ENCODE results near the gene PRDX2. TPM values are rescaled to one million over a fixed set of nuclear protein-coding genes. Genes with fewer than 3 reads are reported as not detected.
A peak's percentile ranks its signal among the peaks of the same experiment; 100 is the strongest.
"Not testable (repeated sequence)": the region's sequence is repeated elsewhere in the genome, so short reads cannot be mapped to it uniquely, and the experiment has no call there.

The PRDX2 gene
- total RNA-seq, 2 experiments from 2014 or later: 261 to 325 TPM

- Mint-ChIP-seq H3K27ac (no peak overlapping the region), H3K27me3 (no peaks in the 10 kb centered on the region)
Observed at GRCh38 chr19:12800466-12800770, 1.2 kb downstream of the PRDX2 start.

GRCh38 chr19:12799742-12800465 lies 1.7 kb downstream of the PRDX2 start:
- DNase-seq: no peak
- Mint-ChIP-seq H3K36me3 (ENCODE audit: low read depth) (peaks cover 18% of the 10 kb centered on the region), H3K9me3 (ENCODE audit: low read depth) (no peaks in the 10 kb centered on the region), H3K4me3 (peak overlapping the region; percentile 87), H3K4me1 (peaks cover 33% of the 10 kb centered on the region), H3K27ac (no peak overlapping the region), H3K27me3 (no peaks in the 10 kb centered on the region)
- intact Hi-C loops (cut with DNase I, micrococcal nuclease): loop anchor here (5.0 to 10.0 kb wide), 2 partner anchors 47 to 1725 kb away; partner anchors contain the start of gene TECR (in 1 of the 2)
- ChIA-PET POLR2A (interaction anchor here (0.7 kb wide), 1 partner anchor 22 kb away, joined by 6 read pairs; no protein-coding TSS in a partner anchor), CTCF (interaction anchor here (1.3 to 15.0 kb wide), 5 partner anchors 22 to 165 kb away, joined by 4 to 451 read pairs (median 5); partner anchors contain the start of gene HOOK2)
- no peak for ATAC-seq

More at GRCh38 chr19:12800466-12800770, 1.2 kb downstream of the PRDX2 start:
- peaks cover 31% of the 10 kb centered on the region for H3K4me1 Mint-ChIP-seq
- intact Hi-C loops (cut with DNase I, micrococcal nuclease): loop anchor here in 1 of 2 experiments (5.0 kb wide), 1 partner anchor 47 kb away; no protein-coding TSS in a partner anchor
- DNase-seq (no peak), ATAC-seq (no peak)
- H3K36me3 Mint-ChIP-seq (ENCODE audit: low read depth): peaks cover 18% of the 10 kb centered on the region
- POLR2A ChIA-PET: interaction anchor here (0.7 kb wide), 1 partner anchor 22 kb away, joined by 6 read pairs; no protein-coding TSS in a partner anchor
- H3K4me3 Mint-ChIP-seq: peak overlapping the region; percentile 87
- no peaks in the 10 kb centered on the region for H3K9me3 Mint-ChIP-seq (ENCODE audit: low read depth)
- CTCF ChIA-PET: interaction anchor here (0.7 to 15.0 kb wide), 5 partner anchors 23 to 165 kb away, joined by 4 to 451 read pairs (median 4); partner anchors contain the start of gene HOOK2

- intact Hi-C loops (cut with DNase I, micrococcal nuclease): loop anchor here in 1 of 2 experiments (10.0 kb wide), 1 partner anchor 1727 kb away; the partner anchor contains the start of gene TECR
- not testable (repeated sequence) for DNase-seq; ATAC-seq; H3K4me3 Mint-ChIP-seq; H3K27me3 Mint-ChIP-seq; H3K9me3 Mint-ChIP-seq (ENCODE audit: low read depth); H3K27ac Mint-ChIP-seq
- H3K4me1 Mint-ChIP-seq: peaks cover 41% of the 10 kb centered on the region
- CTCF ChIA-PET: interaction anchor here (0.6 to 15.0 kb wide), 3 partner anchors 16 to 34 kb away, joined by 3 to 451 read pairs (median 285); partner anchors contain the start of gene HOOK2
- POLR2A ChIA-PET: interaction anchor here (1.0 kb wide), 1 partner anchor 27 kb away, joined by 7 read pairs; no protein-coding TSS in a partner anchor
- H3K36me3 Mint-ChIP-seq (ENCODE audit: low read depth): peaks cover 28% of the 10 kb centered on the region
Observed at GRCh38 chr19:12797607-12798006, 4.0 kb downstream of the PRDX2 start.

- H3K27ac Mint-ChIP-seq: no peak overlapping the region
- ChIA-PET CTCF (interaction anchor here (1.5 to 15.0 kb wide), 4 partner anchors 20 to 74 kb away, joined by 11 to 451 read pairs (median 150); partner anchors contain the start of genes HOOK2 and TNPO2), POLR2A (interaction anchor here (1.0 kb wide), 1 partner anchor 26 kb away, joined by 7 read pairs; no protein-coding TSS in a partner anchor)
- H3K36me3 Mint-ChIP-seq (ENCODE audit: low read depth): peaks cover 31% of the 10 kb centered on the region
- H3K4me1 Mint-ChIP-seq: peaks cover 36% of the 10 kb centered on the region
- no peak for DNase-seq
- H3K27me3 Mint-ChIP-seq: no peaks in the 10 kb centered on the region
- intact Hi-C loops (cut with DNase I, micrococcal nuclease): loop anchor here in 1 of 2 experiments (10.0 kb wide), 1 partner anchor 1728 kb away; the partner anchor contains the start of gene TECR
- no peaks in the 10 kb centered on the region for H3K9me3 Mint-ChIP-seq (ENCODE audit: low read depth)
- ATAC-seq: no peak
- H3K4me3 Mint-ChIP-seq: no peak overlapping the region
Observed at GRCh38 chr19:12797141-12797587, 4.4 kb downstream of the PRDX2 start.

- Mint-ChIP-seq H3K27me3 (no peaks in the 10 kb centered on the region), H3K9me3 (ENCODE audit: low read depth) (no peaks in the 10 kb centered on the region), H3K4me3 (peak overlapping the region; percentile 63), H3K36me3 (ENCODE audit: low read depth) (peaks cover 35% of the 10 kb centered on the region), H3K4me1 (peaks cover 35% of the 10 kb centered on the region), H3K27ac (peak overlapping the region; percentile 84)
- POLR2A ChIA-PET: interaction anchor here (0.9 to 1.5 kb wide), 5 partner anchors 18 to 63 kb away, joined by 3 to 11 read pairs (median 5); no protein-coding TSS in a partner anchor
- CTCF ChIA-PET: interaction anchor here (0.6 to 15.0 kb wide), 29 partner anchors 9 to 376 kb away, joined by 3 to 451 read pairs (median 4); partner anchors contain the start of genes HOOK2, RNASEH2A and TNPO2
- DNase-seq: peak; percentile 87
- peak; percentile 14 for ATAC-seq
- intact Hi-C loops (cut with DNase I, micrococcal nuclease): loop anchor here (1.0 to 10.0 kb wide), 5 partner anchors 19 to 1728 kb away; partner anchors contain the start of gene TECR (in 1 of the 2)
Observed at GRCh38 chr19:12796146-12797071, 5.2 kb downstream of the PRDX2 start.

- intact Hi-C loops (cut with DNase I, micrococcal nuclease): loop anchor here (5.0 to 10.0 kb wide), 8 partner anchors 63 to 1833 kb away; partner anchors contain the start of genes ADGRE5 (in 1 of the 2), CALR (in 1 of the 2), IER2 (in 1 of the 2) and NACC1 (in 1 of the 2)
- ChIA-PET CTCF (interaction anchor here (0.7 to 15.0 kb wide), 17 partner anchors 8 to 266 kb away, joined by 3 to 451 read pairs (median 5); partner anchors contain the start of genes HOOK2 and RNASEH2A), POLR2A (interaction anchor here (0.6 to 1.6 kb wide), 7 partner anchors 17 to 181 kb away, joined by 3 to 11 read pairs (median 4); no protein-coding TSS in a partner anchor)
- Mint-ChIP-seq H3K36me3 (ENCODE audit: low read depth) (peaks cover 28% of the 10 kb centered on the region), H3K9me3 (ENCODE audit: low read depth) (no peaks in the 10 kb centered on the region), H3K27ac (peak overlapping the region; percentile 95), H3K4me1 (peaks cover 30% of the 10 kb centered on the region), H3K27me3 (no peaks in the 10 kb centered on the region), H3K4me3 (peak overlapping the region; percentile 92)
- ATAC-seq: no peak
- no peak for DNase-seq
Observed at GRCh38 chr19:12794971-12795381, 6.6 kb downstream of the PRDX2 start.

DNA sequence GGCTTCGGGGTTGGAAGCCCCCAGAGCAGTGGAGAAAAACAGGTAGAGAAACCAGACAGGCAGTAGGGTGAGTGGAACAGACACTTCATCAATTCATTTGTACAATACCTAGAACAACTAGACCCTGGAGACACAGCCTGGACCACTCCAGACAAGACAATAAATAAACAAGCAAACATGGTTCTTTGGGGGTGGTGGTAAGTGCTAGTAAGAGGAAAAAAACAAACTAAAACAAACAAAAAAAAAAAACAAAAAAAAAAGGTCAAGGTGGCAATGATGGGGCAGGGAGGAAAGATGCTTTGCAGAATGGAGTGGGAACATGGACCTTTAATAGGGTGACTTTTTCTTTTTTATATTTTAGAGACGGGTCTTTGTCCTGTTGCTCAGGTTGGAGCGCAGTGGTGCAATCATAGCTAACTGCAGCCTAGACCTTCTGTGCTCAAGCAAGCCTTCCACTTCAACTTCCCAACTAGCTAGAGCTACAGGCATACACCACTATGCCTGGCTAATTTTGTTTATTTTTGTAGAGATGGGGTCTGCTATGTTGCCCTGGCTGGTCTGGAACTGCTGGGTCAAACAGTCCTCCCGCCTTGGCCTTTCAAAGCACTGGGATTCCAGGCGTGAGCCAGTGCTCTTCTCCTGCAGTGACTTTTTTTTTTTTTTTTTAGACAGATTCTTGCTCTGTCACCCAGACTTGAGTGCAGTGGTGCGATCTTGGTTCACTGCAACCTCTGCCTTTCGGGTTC lies 7.2 kb downstream of the PRDX2 start:
- H3K27ac Mint-ChIP-seq: peak overlapping the region; percentile 95
- H3K4me1 Mint-ChIP-seq: peaks cover 27% of the 10 kb centered on the region
- H3K27me3 Mint-ChIP-seq: no peaks in the 10 kb centered on the region
- CTCF ChIA-PET: interaction anchor here (0.7 to 15.0 kb wide), 7 partner anchors 8 to 117 kb away, joined by 4 to 451 read pairs (median 6); partner anchors contain the start of gene HOOK2
- intact Hi-C loops (cut with DNase I, micrococcal nuclease): loop anchor here (5.0 to 10.0 kb wide), 8 partner anchors 62 to 1832 kb away; partner anchors contain the start of genes ADGRE5 (in 1 of the 2), CALR (in 1 of the 2), IER2 (in 1 of the 2) and NACC1 (in 1 of the 2)
- no peaks in the 10 kb centered on the region for H3K9me3 Mint-ChIP-seq (ENCODE audit: low read depth)
- peak overlapping the region; percentile 92 for H3K4me3 Mint-ChIP-seq
- ATAC-seq (no peak), DNase-seq (no peak)
- POLR2A ChIA-PET: interaction anchor here (0.6 to 1.6 kb wide), 5 partner anchors 17 to 181 kb away, joined by 3 to 11 read pairs (median 4); no protein-coding TSS in a partner anchor
- H3K36me3 Mint-ChIP-seq (ENCODE audit: low read depth): peaks cover 28% of the 10 kb centered on the region

DNA sequence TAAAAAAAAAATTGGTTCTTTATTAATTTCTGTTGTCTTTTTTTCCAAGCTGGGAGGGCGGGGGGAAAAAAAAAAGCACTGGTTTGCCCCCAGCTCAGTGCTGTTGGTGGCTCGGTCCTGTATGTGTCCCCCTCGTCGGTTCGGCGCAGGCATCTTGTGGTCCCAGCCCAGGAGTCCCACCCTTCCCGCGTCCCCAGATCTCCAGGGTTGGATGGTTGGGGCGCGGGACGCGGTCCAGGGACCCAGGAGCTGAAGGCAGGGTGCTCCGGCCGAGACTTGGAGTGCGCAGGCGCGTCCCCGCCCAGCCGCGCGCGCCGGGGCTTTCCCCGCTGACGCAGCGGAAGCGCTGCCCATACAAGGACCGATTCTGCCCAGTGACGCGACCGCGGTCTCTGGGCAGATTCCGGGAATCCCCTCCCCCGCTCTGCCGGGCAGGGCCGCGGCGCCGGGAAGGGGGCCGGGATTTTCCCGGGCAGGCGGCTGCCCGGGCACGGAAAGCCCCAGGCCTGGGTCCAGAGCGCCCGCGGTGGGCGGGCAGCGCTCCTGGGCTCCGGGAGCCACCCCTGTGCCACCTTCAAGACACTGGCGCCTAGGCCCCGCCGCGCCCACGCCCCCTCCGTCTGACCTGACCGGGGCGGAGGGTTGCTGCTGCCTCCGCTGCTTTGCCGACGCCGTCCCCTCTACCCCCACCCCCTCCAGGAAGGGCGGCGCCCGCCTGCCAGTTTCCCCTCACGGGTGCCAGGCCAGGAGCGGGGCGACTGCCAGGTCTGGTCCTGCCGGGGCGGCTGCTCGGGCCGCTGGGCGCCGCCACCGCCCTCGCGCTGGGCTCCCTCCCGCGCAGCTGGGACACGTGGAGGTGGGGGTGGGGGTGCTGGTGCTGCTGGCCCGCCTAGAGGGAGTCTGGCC lies 8.1 kb downstream of the PRDX2 start:
- Mint-ChIP-seq H3K4me3 (peak overlapping the region; percentile 92), H3K27me3 (no peaks in the 10 kb centered on the region), H3K36me3 (ENCODE audit: low read depth) (peaks cover 25% of the 10 kb centered on the region), H3K9me3 (ENCODE audit: low read depth) (no peaks in the 10 kb centered on the region), H3K4me1 (peaks cover 35% of the 10 kb centered on the region), H3K27ac (peak overlapping the region; percentile 98)
- POLR2A ChIA-PET: interaction anchor here (0.5 to 3.1 kb wide), 12 partner anchors 11 to 115 kb away, joined by 3 to 53 read pairs (median 5); partner anchors contain the start of genes RNASEH2A and TNPO2
- intact Hi-C loops (cut with DNase I, micrococcal nuclease): loop anchor here (1.0 to 10.0 kb wide), 12 partner anchors 13 to 1831 kb away; partner anchors contain the start of genes TRIR (in 2 of the 2), ADGRE5 (in 1 of the 2), CALR (in 1 of the 2) and DHPS (in 1 of the 2)
- ATAC-seq (peak; percentile 25), DNase-seq (peak; percentile 96)
- CTCF ChIA-PET: interaction anchor here (1.0 to 15.0 kb wide), 8 partner anchors 16 to 92 kb away, joined by 3 to 451 read pairs (median 4); partner anchors contain the start of genes GET3, HOOK2 and TNPO2

Measured in activated CD4-positive, alpha-beta T cell treated with anti-CD3 and anti-CD28 coated beads for 36 hours (primary cell).